ENCODE data around the gene ARID5B.

ARID5B gene

DNA sequence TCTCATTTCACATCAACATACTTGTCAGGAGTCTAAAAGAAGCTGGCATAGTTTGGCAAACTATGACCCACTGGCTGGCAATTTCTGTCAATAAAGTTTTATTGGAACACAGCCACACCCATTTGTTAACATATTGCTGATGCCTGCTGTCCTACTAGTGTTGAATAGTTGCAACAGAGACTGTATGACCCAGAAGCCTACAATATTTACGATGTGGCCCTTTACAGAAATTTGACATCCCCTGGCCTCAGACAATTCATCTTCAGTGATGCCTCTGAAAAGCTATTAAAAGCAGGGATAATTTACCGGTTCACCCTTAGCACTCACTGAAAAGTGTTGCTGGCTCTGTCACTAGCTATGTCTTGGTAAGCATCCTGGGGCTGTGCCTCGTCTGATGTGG lies 155.2 kb downstream of the ARID5B start:
- TF ChIP-seq POLR2AphosphoS5 (IDR thresholded peaks at IDR 0.05; ENCODE audit: low read depth, low read length) (no peak), POU2F2 (IDR thresholded peaks at IDR 0.05; ENCODE audit: low read depth, low read length) (no peak), TAF1 (IDR thresholded peaks at IDR 0.05; ENCODE audit: low read depth, low read length) (no peak), POLR2A (IDR thresholded peaks at IDR 0.05; ENCODE audit: low read depth, low read length) (no peak), SPI1 (IDR thresholded peaks at IDR 0.05; ENCODE audit: low read depth, low read length) (no peak), PAX5 (IDR thresholded peaks at IDR 0.05; ENCODE audit: insufficient read depth, low read length, severe bottlenecking) (no peak)
- no peak for DNase-seq (ENCODE audit: insufficient read length, low spot score)
- no peak for FAIRE-seq

DNA sequence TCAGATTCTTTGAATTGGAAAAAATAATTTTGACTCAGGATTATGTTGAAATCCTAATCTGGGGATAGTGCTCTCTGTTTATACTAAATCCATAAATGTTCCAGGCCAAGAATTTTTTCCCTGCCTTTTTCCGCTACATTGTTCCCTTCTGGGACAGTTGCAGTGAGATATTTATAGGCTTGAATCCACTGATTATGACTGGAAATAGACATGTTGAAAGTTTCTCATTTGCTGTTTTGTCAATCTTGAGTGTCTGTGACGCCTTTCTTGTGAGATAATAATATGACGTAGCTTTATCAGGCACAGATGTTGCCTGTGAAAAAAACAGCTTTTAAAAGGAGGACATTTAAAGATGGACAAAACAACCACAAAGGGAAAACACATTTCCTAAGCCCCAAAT lies 155.9 kb downstream of the ARID5B start:
- DNase-seq (ENCODE audit: insufficient read length, low spot score) (no peak), FAIRE-seq (no peak)
- TF ChIP-seq SPI1 (IDR thresholded peaks at IDR 0.05; ENCODE audit: low read depth, low read length) (no peak), POLR2A (IDR thresholded peaks at IDR 0.05; ENCODE audit: low read depth, low read length) (no peak), PAX5 (IDR thresholded peaks at IDR 0.05; ENCODE audit: insufficient read depth, low read length, severe bottlenecking) (no peak), POLR2AphosphoS5 (IDR thresholded peaks at IDR 0.05; ENCODE audit: low read depth, low read length) (no peak), POU2F2 (IDR thresholded peaks at IDR 0.05; ENCODE audit: low read depth, low read length) (no peak)

DNA sequence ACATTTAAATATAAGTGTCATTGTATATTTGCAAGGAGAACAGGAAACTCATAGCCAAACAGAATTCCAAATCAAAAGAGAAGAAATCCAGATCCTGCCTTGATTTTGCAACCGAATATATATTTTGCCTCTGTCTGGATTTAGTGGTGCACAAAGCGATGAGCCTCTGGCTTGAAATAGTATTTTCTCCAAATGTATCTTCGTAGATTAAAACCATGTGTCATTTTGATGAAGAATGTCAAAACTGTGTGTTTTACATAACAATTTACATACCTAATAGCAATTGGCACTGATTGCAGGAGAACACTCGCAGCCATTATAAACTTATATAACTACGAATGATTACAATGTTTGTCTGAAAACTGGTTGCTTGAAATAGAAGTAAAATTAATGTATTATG lies 156.4 kb downstream of the ARID5B start:
- DNase-seq (ENCODE audit: insufficient read length, low spot score): no peak
- TF ChIP-seq POU2F2 (IDR thresholded peaks at IDR 0.05; ENCODE audit: low read depth, low read length) (no peak), POLR2A (IDR thresholded peaks at IDR 0.05; ENCODE audit: low read depth, low read length) (no peak), SPI1 (IDR thresholded peaks at IDR 0.05; ENCODE audit: low read depth, low read length) (no peak), PAX5 (IDR thresholded peaks at IDR 0.05; ENCODE audit: insufficient read depth, low read length, severe bottlenecking) (no peak), TAF1 (IDR thresholded peaks at IDR 0.05; ENCODE audit: low read depth, low read length) (no peak), POLR2AphosphoS5 (IDR thresholded peaks at IDR 0.05; ENCODE audit: low read depth, low read length) (no peak)
- FAIRE-seq: no peak

DNA sequence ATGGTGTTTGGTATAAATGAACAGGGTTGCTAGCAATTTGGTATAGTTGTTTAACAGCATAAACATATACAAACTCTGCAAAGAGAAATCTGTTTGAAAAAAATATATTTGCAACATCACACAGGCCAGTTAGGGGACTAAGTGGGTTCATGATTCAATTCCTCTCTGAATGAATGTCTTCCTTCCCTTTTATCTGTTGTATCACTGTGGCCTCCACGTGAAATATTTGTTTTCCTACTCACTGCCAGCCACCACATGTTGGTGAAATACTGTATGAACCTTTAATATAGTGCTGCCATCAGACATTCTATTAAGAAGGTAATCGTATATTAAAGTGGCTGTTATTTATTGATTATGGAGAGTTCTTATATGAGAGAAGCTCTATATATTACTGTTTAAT lies 157.0 kb downstream of the ARID5B start:
- FAIRE-seq (no peak), DNase-seq (ENCODE audit: insufficient read length, low spot score) (no peak)
- TF ChIP-seq POLR2AphosphoS5 (IDR thresholded peaks at IDR 0.05; ENCODE audit: low read depth, low read length) (no peak), TAF1 (IDR thresholded peaks at IDR 0.05; ENCODE audit: low read depth, low read length) (no peak), POU2F2 (IDR thresholded peaks at IDR 0.05; ENCODE audit: low read depth, low read length) (no peak), POLR2A (IDR thresholded peaks at IDR 0.05; ENCODE audit: low read depth, low read length) (no peak), SPI1 (IDR thresholded peaks at IDR 0.05; ENCODE audit: low read depth, low read length) (no peak), PAX5 (IDR thresholded peaks at IDR 0.05; ENCODE audit: insufficient read depth, low read length, severe bottlenecking) (no peak)

DNA sequence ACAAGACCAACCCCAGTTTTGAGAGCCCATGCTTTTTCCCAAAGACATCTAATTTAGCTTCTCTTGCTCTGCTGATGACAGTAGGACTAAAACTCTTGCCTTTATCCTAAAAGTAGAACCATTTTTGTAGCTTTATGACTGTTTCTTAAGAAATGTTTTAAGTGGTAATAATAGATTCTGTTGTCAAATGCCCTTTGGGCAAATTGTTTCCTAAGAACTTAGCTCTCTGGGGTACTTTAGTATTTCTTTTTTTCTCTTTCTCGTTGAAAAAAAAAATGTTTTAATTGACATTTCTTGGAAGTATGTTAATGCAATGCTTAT lies 157.4 kb downstream of the ARID5B start:
- no peak for FAIRE-seq
- no peak for DNase-seq (ENCODE audit: insufficient read length, low spot score)
- TF ChIP-seq POLR2AphosphoS5 (IDR thresholded peaks at IDR 0.05; ENCODE audit: low read depth, low read length) (no peak), TAF1 (IDR thresholded peaks at IDR 0.05; ENCODE audit: low read depth, low read length) (no peak), POLR2A (IDR thresholded peaks at IDR 0.05; ENCODE audit: low read depth, low read length) (no peak), SPI1 (IDR thresholded peaks at IDR 0.05; ENCODE audit: low read depth, low read length) (no peak), POU2F2 (IDR thresholded peaks at IDR 0.05; ENCODE audit: low read depth, low read length) (no peak)

DNA sequence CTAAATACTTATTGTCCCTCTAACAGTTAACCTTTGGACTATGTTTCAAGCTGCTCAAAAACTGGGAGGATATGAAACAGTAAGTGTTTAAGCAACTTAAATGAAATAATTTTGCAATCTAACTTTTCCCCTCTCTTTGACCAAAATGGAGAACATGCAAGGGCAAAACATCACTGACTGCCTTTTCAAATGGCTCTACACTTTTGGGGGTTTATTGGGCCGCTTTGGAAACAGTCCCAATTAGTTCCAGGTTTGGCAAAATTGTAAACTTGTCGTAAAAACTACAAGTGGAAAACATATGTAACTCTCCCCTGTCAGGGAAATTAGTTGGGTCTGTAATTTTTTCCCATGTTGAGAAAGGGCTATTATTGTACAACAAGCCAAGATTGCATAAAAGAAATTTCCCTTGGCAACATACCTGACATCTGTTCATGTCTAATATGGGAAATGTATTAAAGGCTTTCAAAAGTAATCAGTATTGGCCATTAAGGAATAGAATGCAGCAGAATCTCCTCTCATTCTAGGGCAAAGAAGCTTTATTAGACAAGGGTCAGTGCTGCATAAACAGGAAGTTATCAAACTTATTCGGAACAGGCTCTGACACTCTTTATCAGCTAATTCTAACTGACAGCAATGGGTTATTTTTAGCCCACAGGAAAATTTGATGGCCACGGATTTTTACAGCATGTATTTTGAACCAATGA lies 157.9 kb downstream of the ARID5B start:
- no peak for DNase-seq (ENCODE audit: insufficient read length, low spot score)
- no peak for TF ChIP-seq POLR2AphosphoS5 (IDR thresholded peaks at IDR 0.05; ENCODE audit: low read depth, low read length)
- TF ChIP-seq POLR2A (IDR thresholded peaks at IDR 0.05; ENCODE audit: low read depth, low read length): no peak
- no peak for TF ChIP-seq TAF1 (IDR thresholded peaks at IDR 0.05; ENCODE audit: low read depth, low read length)
- TF ChIP-seq PAX5 (IDR thresholded peaks at IDR 0.05; ENCODE audit: insufficient read depth, low read length, severe bottlenecking): no peak
- TF ChIP-seq SPI1 (IDR thresholded peaks at IDR 0.05; ENCODE audit: low read depth, low read length): no peak
- TF ChIP-seq POU2F2 (IDR thresholded peaks at IDR 0.05; ENCODE audit: low read depth, low read length): no peak
- no peak for FAIRE-seq

DNA sequence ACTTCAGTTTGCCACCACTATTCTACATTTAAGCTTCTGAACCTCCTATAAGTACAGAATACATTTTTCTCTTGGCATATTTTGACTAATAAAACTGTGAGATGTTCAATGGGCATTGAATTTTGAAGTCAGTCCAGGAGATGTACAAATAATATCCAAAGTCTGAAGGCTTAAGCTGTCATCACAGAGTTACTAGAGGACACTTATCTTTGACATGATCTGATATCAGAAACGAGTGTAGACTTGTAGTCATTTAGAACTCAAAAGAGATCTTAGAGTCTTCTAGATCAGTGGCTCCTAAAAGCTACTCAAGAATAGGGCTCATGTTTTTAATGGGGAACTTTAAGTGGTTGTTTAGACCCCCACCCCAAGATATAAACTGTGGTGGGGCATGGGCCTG lies 160.5 kb downstream of the ARID5B start:
- no peak for FAIRE-seq
- DNase-seq (ENCODE audit: insufficient read length, low spot score): no peak
- TF ChIP-seq SPI1 (IDR thresholded peaks at IDR 0.05; ENCODE audit: low read depth, low read length): no peak
- TF ChIP-seq TAF1 (IDR thresholded peaks at IDR 0.05; ENCODE audit: low read depth, low read length): no peak
- TF ChIP-seq POU2F2 (IDR thresholded peaks at IDR 0.05; ENCODE audit: low read depth, low read length): no peak
- no peak for TF ChIP-seq PAX5 (IDR thresholded peaks at IDR 0.05; ENCODE audit: insufficient read depth, low read length, severe bottlenecking)
- TF ChIP-seq POLR2AphosphoS5 (IDR thresholded peaks at IDR 0.05; ENCODE audit: low read depth, low read length): no peak
- TF ChIP-seq POLR2A (IDR thresholded peaks at IDR 0.05; ENCODE audit: low read depth, low read length): no peak

DNA sequence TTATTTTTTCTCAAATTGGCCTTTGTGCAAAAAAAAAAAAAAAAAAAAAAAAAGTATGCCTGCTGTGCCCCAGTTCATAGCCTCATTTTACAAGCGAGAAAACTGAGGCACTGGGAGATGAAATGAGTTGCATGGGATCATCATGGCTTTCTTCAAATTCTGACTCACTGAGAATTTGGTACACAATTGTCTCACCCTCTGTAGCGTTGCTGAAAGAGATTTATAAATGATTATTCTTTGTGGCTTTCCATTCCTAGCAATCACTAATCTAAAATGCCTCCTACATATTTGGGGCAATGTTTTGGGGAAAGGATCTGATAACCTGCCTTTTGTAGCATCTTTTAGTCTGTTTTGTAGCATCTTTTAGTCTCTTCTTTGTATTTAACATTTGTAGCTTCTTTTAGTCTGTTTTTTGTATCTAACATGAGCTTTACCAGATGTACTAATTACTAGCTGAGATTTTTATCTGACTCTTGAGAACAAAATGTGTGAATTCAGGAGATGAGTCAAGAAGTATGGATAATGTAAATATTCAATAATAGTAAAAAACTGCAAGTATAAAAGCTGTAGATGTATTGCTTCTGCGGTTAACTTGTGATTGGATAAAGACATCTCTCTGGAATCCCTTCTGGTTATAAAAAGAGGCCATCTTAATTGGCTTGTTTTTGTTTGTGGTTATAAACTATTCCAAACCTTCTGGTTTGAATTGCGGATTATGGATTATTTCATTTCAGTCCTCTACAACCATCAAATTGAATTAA lies 161.4 kb downstream of the ARID5B start:
- no peak for DNase-seq (ENCODE audit: insufficient read length, low spot score)
- no peak for TF ChIP-seq SPI1 (IDR thresholded peaks at IDR 0.05; ENCODE audit: low read depth, low read length)
- TF ChIP-seq TAF1 (IDR thresholded peaks at IDR 0.05; ENCODE audit: low read depth, low read length): no peak
- TF ChIP-seq PAX5 (IDR thresholded peaks at IDR 0.05; ENCODE audit: insufficient read depth, low read length, severe bottlenecking): no peak
- TF ChIP-seq POLR2A (IDR thresholded peaks at IDR 0.05; ENCODE audit: low read depth, low read length): no peak
- no peak for TF ChIP-seq POLR2AphosphoS5 (IDR thresholded peaks at IDR 0.05; ENCODE audit: low read depth, low read length)
- no peak for TF ChIP-seq POU2F2 (IDR thresholded peaks at IDR 0.05; ENCODE audit: low read depth, low read length)
- no peak for FAIRE-seq

DNA sequence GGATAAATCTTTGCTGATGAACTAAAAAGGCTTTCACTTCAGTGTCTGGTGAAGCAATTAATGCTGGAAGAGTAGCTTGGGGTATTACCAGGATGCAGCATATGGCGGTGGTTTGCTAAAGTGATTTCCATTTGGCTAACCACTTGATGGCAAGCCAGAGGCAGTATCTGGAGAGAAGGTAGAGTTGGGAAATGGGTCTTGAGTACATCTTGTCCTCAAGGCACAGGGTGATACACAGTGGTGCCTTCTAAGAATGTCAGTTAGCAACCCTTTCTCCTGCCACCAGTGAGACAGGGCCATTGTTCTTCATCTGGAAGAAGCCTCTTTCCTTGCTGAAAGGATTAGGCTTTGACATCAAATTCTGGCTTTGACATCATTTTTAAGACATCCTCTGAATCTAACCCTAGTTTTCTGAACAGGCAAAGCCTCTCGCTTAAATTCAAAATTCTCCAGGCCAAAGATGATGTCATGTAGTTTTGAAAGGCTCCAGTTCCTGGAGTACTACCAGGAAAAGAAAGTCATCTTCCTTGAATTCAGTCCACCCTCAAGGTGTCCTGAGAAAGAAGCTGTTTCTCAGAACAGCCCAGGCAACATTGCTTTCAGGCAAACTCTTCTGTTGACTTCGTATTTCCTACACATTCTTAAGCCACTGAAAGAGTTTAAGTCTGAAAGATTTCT lies 162.4 kb downstream of the ARID5B start:
- FAIRE-seq (no peak), DNase-seq (ENCODE audit: insufficient read length, low spot score) (no peak)
- TF ChIP-seq PAX5 (IDR thresholded peaks at IDR 0.05; ENCODE audit: insufficient read depth, low read length, severe bottlenecking): no peak
- TF ChIP-seq SPI1 (IDR thresholded peaks at IDR 0.05; ENCODE audit: low read depth, low read length): no peak
- no peak for TF ChIP-seq POLR2AphosphoS5 (IDR thresholded peaks at IDR 0.05; ENCODE audit: low read depth, low read length)
- no peak for TF ChIP-seq POLR2A (IDR thresholded peaks at IDR 0.05; ENCODE audit: low read depth, low read length)
- TF ChIP-seq POU2F2 (IDR thresholded peaks at IDR 0.05; ENCODE audit: low read depth, low read length): no peak
- no peak for TF ChIP-seq TAF1 (IDR thresholded peaks at IDR 0.05; ENCODE audit: low read depth, low read length)

Data from GM12891 (cell line).